GM23338 (cell line): Measurements from ENCODE around the gene VPS52.

ENCODE experiments used
- CREB1 ChIP-seq: fragments of 250-450 bp; sonication (Bioruptor Pico); IDR thresholded peaks from 2 replicates; pipeline ENCODE4 v1.5.0; 2020; ENCODE audit warnings: low read depth, mild to moderate bottlenecking, moderate library complexity
- CTCF ChIP-seq, 2 experiments: fragments of 200-600 bp in 1 of 2; sonication (generic) in 1 of 2; conservative IDR thresholded peaks; 2 replicates each; pipeline versions ENCODE4 v1.5.1 to v1.6.1; 2016 to 2017; ENCODE audit warnings: antibody characterized with exemption in 2 of 2, low read depth in 2 of 2, mild to moderate bottlenecking in 2 of 2, moderate library complexity in 1 of 2
- ETS1 ChIP-seq: IDR thresholded peaks from 2 replicates; pipeline ENCODE4 v1.6.1; 2016; ENCODE audit warnings: antibody characterized with exemption
- EZH2 ChIP-seq: fragments of 200-600 bp; sonication (generic); IDR thresholded peaks from one replicate; pipeline ENCODE4 v1.8.0; 2017; ENCODE audit warnings: antibody characterized with exemption, mild to moderate bottlenecking, low read depth; ENCODE audit not compliant: unreplicated experiment
- EZH2phosphoT487 ChIP-seq: fragments of 200-600 bp; sonication (generic); IDR thresholded peaks from one replicate; pipeline ENCODE4 v1.8.1; 2018; ENCODE audit warnings: antibody characterized with exemption; ENCODE audit not compliant: unreplicated experiment
- JUNB ChIP-seq: IDR thresholded peaks from one replicate; pipeline ENCODE4 v1.6.1; 2016; ENCODE audit warnings: antibody characterized with exemption; ENCODE audit not compliant: unreplicated experiment
- NANOG ChIP-seq: IDR thresholded peaks from 2 replicates; pipeline ENCODE4 v1.6.1; 2016; ENCODE audit warnings: antibody characterized with exemption, borderline replicate concordance
- POLR2AphosphoS5 ChIP-seq: IDR thresholded peaks from 2 replicates; pipeline ENCODE4 v1.6.1; 2016; ENCODE audit warnings: antibody characterized with exemption, low read depth
- REST ChIP-seq: IDR thresholded peaks from one replicate; pipeline ENCODE4 v1.6.1; 2018; ENCODE audit warnings: antibody characterized with exemption; ENCODE audit not compliant: unreplicated experiment
- STAT1 ChIP-seq: IDR thresholded peaks from one replicate; pipeline ENCODE4 v1.6.1; 2016; ENCODE audit warnings: antibody characterized with exemption; ENCODE audit not compliant: unreplicated experiment
- ZNF114 ChIP-seq: fragments of 250-450 bp; sonication (Bioruptor Pico); IDR thresholded peaks from 2 replicates; pipeline ENCODE4 v1.5.0; 2020; ENCODE audit warnings: mild to moderate bottlenecking, moderate library complexity
- ZNF331 ChIP-seq: fragments of 250-450 bp; sonication (Bioruptor Pico); IDR thresholded peaks from 2 replicates; pipeline ENCODE4 v1.5.0; 2020; ENCODE audit warnings: low read depth, mild to moderate bottlenecking, moderate library complexity
- ZNF462 ChIP-seq: fragments of 250-450 bp; sonication (Bioruptor Pico); IDR thresholded peaks from 2 replicates; pipeline ENCODE4 v1.5.0; 2020; ENCODE audit warnings: mild to moderate bottlenecking, moderate library complexity

- no peak for TF ChIP-seq CTCF (conservative IDR thresholded peaks at IDR 0.05; ENCODE audit: low read depth in 2 of 2)
- no peak for TF ChIP-seq POLR2AphosphoS5
- no peak for TF ChIP-seq EZH2
- TF ChIP-seq REST = no peak
- TF ChIP-seq NANOG = no peak
- TF ChIP-seq JUNB = no peak
- TF ChIP-seq EZH2phosphoT487 = no peak
- no peak for TF ChIP-seq ETS1
- no peak for TF ChIP-seq ZNF331
- TF ChIP-seq CREB1 (CRISPR knock-in tag) = no peak
- no peak for TF ChIP-seq ZNF114 (CRISPR knock-in tag)
- no peak for TF ChIP-seq STAT1
- no peak for TF ChIP-seq ZNF462 (CRISPR knock-in tag)
Measured at GRCh38 chr6:33201935-33202334, 69.7 kb downstream of the VPS52 start.
